Naive thymus-derived CD8-positive, alpha-beta T cell (primary cell): ENCODE results near the gene PLPPR5. TPM values are rescaled to one million over a fixed set of nuclear protein-coding genes. Genes with fewer than 3 reads are reported as not detected.

Experiments
- ATAC-seq, 2 donors: fragments of 150-1000 bp; cut with Tn5 transposase in 1 of 2; sonication (Bioruptor Pico), chemical (Tn5 transposase) in 1 of 2; 1 replicate in 1 of 2; 2 replicates in 1 of 2; pipeline ENCODE4 v1.10.0; 2021; ENCODE audit warnings: mild to moderate bottlenecking in 2 of 2, moderate library complexity in 2 of 2
- POLR2A ChIA-PET: fragments of 350-600 bp; sonication (Branson Sonifier 250); formaldehyde crosslinking; loops from one replicate; lab custom pipeline; 2021; ENCODE audit warnings: antibody characterized with exemption; lab: Charles Lee
- DNase-seq, 10 donors: peaks; one replicate each; pipeline versions ENCODE4 v3.0.0 to v3.0.0-alpha.2; 2020 to 2022
- H3K27ac Mint-ChIP-seq, 10 donors: one replicate each; pipeline ENCODE4 v1.8.0; 2020 to 2022; ENCODE audit warnings: mild to moderate bottlenecking in 10 of 10, mixed read lengths in 10 of 10, moderate library complexity in 4 of 10, inconsistent platforms in 1 of 10
- H3K27me3 Mint-ChIP-seq, 5 donors: one replicate each; pipeline ENCODE4 v1.8.0; 2021 to 2022; ENCODE audit warnings: mixed read lengths in 5 of 5
- H3K36me3 Mint-ChIP-seq, 3 donors: one replicate each; pipeline ENCODE4 v1.8.0; 2020 to 2022; ENCODE audit warnings: mixed read lengths in 3 of 3, mild to moderate bottlenecking in 2 of 3, inconsistent platforms in 1 of 3
- H3K4me1 Mint-ChIP-seq, 4 donors: one replicate each; pipeline ENCODE4 v1.8.0; 2021 to 2022; ENCODE audit warnings: mixed read lengths in 4 of 4
- H3K4me3 Mint-ChIP-seq, 10 donors: one replicate each; pipeline ENCODE4 v1.8.0; 2020 to 2022; ENCODE audit warnings: mild to moderate bottlenecking in 10 of 10, mixed read lengths in 10 of 10, moderate library complexity in 6 of 10, inconsistent platforms in 1 of 10
- H3K9me3 Mint-ChIP-seq, 9 donors: one replicate each; pipeline ENCODE4 v1.8.0; 2020 to 2022; ENCODE audit warnings: mixed read lengths in 9 of 9, mild to moderate bottlenecking in 3 of 9, inconsistent platforms in 1 of 9, moderate library complexity in 1 of 9
- polyA plus RNA-seq, 3 donors: library from polyadenylated mRNA; unstranded; fragments of 300-500 nt; fragmentation: Illumina TruSeq; gene quantifications; one replicate each; pipeline ENCODE4 v1.2.3, GENCODE V29; 2021
- total RNA-seq, 8 experiments: library from RNA in 2 of 8; stranded (reverse) in 2 of 8; gene quantifications; one replicate each; pipeline ENCODE4 v1.2.3 and lab custom pipeline; 2021 to 2026

Gene PLPPR5
- total and polyA plus RNA-seq, 5 experiments from 2014 or later = not detected

- no peak overlapping the region for H3K27ac Mint-ChIP-seq
- peaks cover 0 to 19% (median 16%) of the 10 kb centered on the region in 3 donors for H3K36me3 Mint-ChIP-seq
- H3K4me3 Mint-ChIP-seq = no peak overlapping the region
- H3K4me1 Mint-ChIP-seq = peaks cover 4 to 13% (median 9%) of the 10 kb centered on the region in 4 donors
- POLR2A ChIA-PET = no interaction called here
- ATAC-seq = no peak
- no peaks in the 10 kb centered on the region for H3K27me3 Mint-ChIP-seq
- no peak for DNase-seq
- H3K9me3 Mint-ChIP-seq = peaks cover 8 to 23% (median 15%) of the 10 kb centered on the region in 9 donors
Observed at GRCh38 chr1:98865796-98866195, 138.9 kb downstream of the PLPPR5 start.

GRCh38 chr1:98860329-98860728 is 144.3 kb downstream of the PLPPR5 start:
- Mint-ChIP-seq H3K36me3 (no peaks in the 10 kb centered on the region), H3K9me3 (peaks cover 0 to 8% (median 3%) of the 10 kb centered on the region in 9 donors), H3K4me1 (peaks cover 0 to 10% (median 1%) of the 10 kb centered on the region in 4 donors), H3K27me3 (no peaks in the 10 kb centered on the region), H3K4me3 (no peak overlapping the region), H3K27ac (no peak overlapping the region)
- ATAC-seq (no peak), DNase-seq (no peak)
- POLR2A ChIA-PET = no interaction called here

GRCh38 chr1:98854137-98854536 is 150.5 kb downstream of the PLPPR5 start:
- DNase-seq (peak in 4 of 10 donors; percentile 1 to 61 (median 21)), ATAC-seq (peak; percentile 60 to 80)
- POLR2A ChIA-PET = interaction anchor here (1.5 kb wide), 1 partner anchor 17 kb away, joined by 5 read pairs; no protein-coding TSS in a partner anchor

GRCh38 chr1:98849969-98850636 is 154.6 kb downstream of the PLPPR5 start:
- Mint-ChIP-seq H3K9me3 (peaks cover 0 to 9% (median 0%) of the 10 kb centered on the region in 9 donors), H3K36me3 (peaks cover 0 to 8% (median 0%) of the 10 kb centered on the region in 3 donors), H3K27me3 (no peaks in the 10 kb centered on the region), H3K27ac (peak overlapping the region in 8 of 10 donors; percentile 3 to 90 (median 50)), H3K4me1 (peaks cover 15 to 28% (median 16%) of the 10 kb centered on the region in 4 donors), H3K4me3 (peak overlapping the region in 9 of 10 donors; percentile 5 to 81 (median 62))
- DNase-seq = peak in 3 of 10 donors; percentile 24 to 54 (median 51)
- POLR2A ChIA-PET = interaction anchor here (0.6 to 1.2 kb wide), 2 partner anchors 21 to 23 kb away, joined by 3 read pairs; no protein-coding TSS in a partner anchor
- peak; percentile 73 to 79 for ATAC-seq

More at GRCh38 chr1:98854137-98854536, 150.5 kb downstream of the PLPPR5 start:
- Mint-ChIP-seq H3K4me1 (peaks cover 14 to 21% (median 16%) of the 10 kb centered on the region in 4 donors), H3K9me3 (peaks cover 0 to 6% (median 0%) of the 10 kb centered on the region in 9 donors), H3K27me3 (no peaks in the 10 kb centered on the region), H3K27ac (no peak overlapping the region), H3K4me3 (peak overlapping the region in 1 of 10 donors; percentile 1), H3K36me3 (peaks cover 0 to 8% (median 0%) of the 10 kb centered on the region in 3 donors)

- Mint-ChIP-seq H3K36me3 (peaks cover 0 to 6% (median 0%) of the 10 kb centered on the region in 3 donors), H3K27ac (no peak overlapping the region), H3K27me3 (no peaks in the 10 kb centered on the region), H3K9me3 (peaks cover 0 to 13% (median 3%) of the 10 kb centered on the region in 9 donors), H3K4me1 (peaks cover 9 to 14% (median 12%) of the 10 kb centered on the region in 4 donors), H3K4me3 (no peak overlapping the region)
- no peak for DNase-seq
- no peak for ATAC-seq
- POLR2A ChIA-PET = no interaction called here
Observed at GRCh38 chr1:98842241-98842640, 162.4 kb downstream of the PLPPR5 start.
